VCaP (cell line): Measurements from ENCODE around the gene NCOA1.
"Not testable (repeated sequence)": the region's sequence is repeated elsewhere in the genome, so short reads cannot be mapped to it uniquely, and the experiment has no call there.

Source experiments
- H3K27ac ChIP-seq: fragments of 450-650 bp; 2 replicates; pipeline ENCODE4 v1.5.1; 2017
- TF ChIP-seq, protein P1 (sequence below): fragments of 450-650 bp; conservative IDR thresholded peaks from 2 replicates; pipeline ENCODE4 v1.5.1; 2017; ENCODE audit warnings: mild to moderate bottlenecking, moderate library complexity

The NCOA1 gene

GRCh38 chr2:24792874-24793760 lies 302.1 kb downstream of the NCOA1 start, which contains the start of the genes CENPO and PTRHD1:
TSS of gene CENPO (plus strand) at chr2:24793425. CDS start at chr2:24793920, 495 bp downstream.
TSS of gene PTRHD1 (minus strand) at chr2:24793391. CDS start at chr2:24793377, 14 bp downstream.
- TF ChIP-seq, protein P1, sequence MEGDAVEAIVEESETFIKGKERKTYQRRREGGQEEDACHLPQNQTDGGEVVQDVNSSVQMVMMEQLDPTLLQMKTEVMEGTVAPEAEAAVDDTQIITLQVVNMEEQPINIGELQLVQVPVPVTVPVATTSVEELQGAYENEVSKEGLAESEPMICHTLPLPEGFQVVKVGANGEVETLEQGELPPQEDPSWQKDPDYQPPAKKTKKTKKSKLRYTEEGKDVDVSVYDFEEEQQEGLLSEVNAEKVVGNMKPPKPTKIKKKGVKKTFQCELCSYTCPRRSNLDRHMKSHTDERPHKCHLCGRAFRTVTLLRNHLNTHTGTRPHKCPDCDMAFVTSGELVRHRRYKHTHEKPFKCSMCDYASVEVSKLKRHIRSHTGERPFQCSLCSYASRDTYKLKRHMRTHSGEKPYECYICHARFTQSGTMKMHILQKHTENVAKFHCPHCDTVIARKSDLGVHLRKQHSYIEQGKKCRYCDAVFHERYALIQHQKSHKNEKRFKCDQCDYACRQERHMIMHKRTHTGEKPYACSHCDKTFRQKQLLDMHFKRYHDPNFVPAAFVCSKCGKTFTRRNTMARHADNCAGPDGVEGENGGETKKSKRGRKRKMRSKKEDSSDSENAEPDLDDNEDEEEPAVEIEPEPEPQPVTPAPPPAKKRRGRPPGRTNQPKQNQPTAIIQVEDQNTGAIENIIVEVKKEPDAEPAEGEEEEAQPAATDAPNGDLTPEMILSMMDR: peak; percentile 72
- H3K27ac ChIP-seq: peak within 1 kb of the TSS; percentile 99

GRCh38 chr2:24793761-24794435 lies 302.8 kb downstream of the NCOA1 start:
- TF ChIP-seq, protein P1: no peak
- H3K27ac ChIP-seq: peak overlapping the region; percentile 99

DNA sequence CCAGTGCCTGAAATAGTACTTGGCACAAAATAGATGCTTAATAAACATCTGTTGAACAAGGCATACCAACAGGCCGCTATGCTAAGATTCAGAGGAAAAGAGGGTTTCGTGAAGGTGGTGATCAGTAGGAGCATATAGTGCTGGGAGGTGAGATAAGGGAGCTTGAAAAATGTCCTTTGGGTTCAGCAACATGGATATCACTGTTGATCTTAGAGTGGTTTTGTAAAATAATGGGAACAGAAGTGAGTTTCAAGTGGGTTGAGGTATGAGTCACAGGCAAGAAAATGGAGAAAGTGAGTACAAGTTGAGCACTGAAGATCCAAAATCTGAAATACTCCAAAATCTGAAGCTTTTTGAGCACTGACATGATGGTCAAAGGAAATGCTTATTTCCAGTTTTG lies 306.6 kb downstream of the NCOA1 start:
- TF ChIP-seq, protein P1: no peak

DNA sequence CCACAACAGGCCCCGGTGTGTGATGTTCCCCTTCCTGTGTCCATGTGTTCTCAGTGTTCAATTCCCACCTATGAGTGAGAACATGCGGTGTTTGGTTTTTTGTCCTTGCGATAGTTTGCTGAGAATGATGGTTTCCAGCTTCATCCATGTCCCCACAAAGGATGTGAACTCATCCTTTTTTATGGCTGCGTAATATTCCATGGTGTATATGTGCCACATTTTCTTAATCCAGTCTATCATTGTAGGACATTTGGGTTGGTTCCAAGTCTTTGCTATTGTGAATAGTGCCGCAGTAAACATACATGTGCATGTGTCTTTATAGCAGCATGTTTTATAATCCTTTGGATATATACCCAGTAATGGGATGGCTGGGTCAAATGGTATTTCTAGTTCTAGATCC lies 309.4 kb downstream of the NCOA1 start:
- H3K27ac ChIP-seq: not testable (repeated sequence)

More for the DNA sequence above, 306.6 kb downstream of the NCOA1 start:
- no peak overlapping the region for H3K27ac ChIP-seq

- H3K27ac ChIP-seq: not testable (repeated sequence)
Measured at GRCh38 chr2:24805811-24806660, 315.0 kb downstream of the NCOA1 start.

DNA sequence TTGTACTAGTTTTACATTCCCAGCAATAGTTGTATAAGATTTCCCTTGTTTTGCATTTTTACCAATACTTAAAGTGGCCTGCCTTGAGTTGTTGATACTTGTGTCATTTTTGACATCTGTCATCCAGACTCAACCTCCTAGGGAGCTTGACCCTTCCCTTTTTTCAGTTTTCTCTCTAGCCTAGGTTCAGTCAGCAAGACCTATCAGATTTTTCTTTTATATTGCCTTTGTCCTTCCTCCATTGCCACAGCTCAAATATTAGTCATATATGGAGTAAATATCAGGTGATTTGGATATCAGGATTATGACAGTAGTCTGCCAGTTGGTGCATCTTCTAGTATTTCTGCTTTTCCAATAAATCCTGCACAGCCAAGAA lies 315.6 kb downstream of the NCOA1 start:
- no peak overlapping the region for H3K27ac ChIP-seq
- TF ChIP-seq, protein P1: no peak

- TF ChIP-seq, protein P1: no peak
- no peak overlapping the region for H3K27ac ChIP-seq
Measured at GRCh38 chr2:24809316-24810007, 318.4 kb downstream of the NCOA1 start.
